ENCODE measurements around the gene EHMT1. TPM values are rescaled to one million over a fixed set of nuclear protein-coding genes. Genes with fewer than 3 reads are reported as not detected.

EHMT1 gene
- total and polyA plus RNA-seq, 2 donors from 2014 or later: 15.8 to 92.9 TPM

DNA sequence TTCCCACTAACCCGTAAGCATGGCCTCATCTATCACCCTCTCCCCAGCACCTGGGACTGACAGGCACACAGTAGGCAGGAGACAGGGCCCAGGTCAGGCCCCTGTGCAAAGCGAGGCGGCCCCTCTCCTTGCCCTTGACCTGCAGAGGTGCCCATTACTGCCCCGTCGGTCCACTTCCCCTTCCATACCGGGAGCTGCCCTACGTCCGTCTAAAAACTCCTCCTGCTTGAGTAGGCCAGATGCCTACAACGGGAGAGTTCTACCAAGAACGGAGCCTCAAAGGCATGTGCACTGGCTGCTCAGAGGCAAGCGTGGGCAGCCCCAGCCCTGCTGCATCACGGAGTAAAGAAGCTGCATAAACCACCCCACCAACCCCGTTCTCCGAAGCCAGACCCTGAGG is 35.5 kb upstream of the EHMT1 start:
- Histone ChIP-seq H3K27ac (ENCODE audit: low read depth in 2 of 2, low read length in 2 of 2) (no peak overlapping the region), H3K4me3 (ENCODE audit: low read length in 3 of 3) (no peak overlapping the region), H3K9me3 (ENCODE audit: control insufficient read depth in 2 of 3, insufficient read depth in 1 of 3, low read length in 3 of 3) (no peaks in the 10 kb centered on the region), H3K36me3 (ENCODE audit: control insufficient read depth in 2 of 3, insufficient read depth in 3 of 3, low read length in 3 of 3) (peaks cover 0 to 26% (median 3%) of the 10 kb centered on the region in 3 donors), H3K9ac (ENCODE audit: low read length in 3 of 3) (no peak overlapping the region), H3K27me3 (ENCODE audit: control insufficient read depth, insufficient read depth, low read length) (no peaks in the 10 kb centered on the region), H3K4me1 (ENCODE audit: control insufficient read depth in 2 of 3, insufficient read depth in 2 of 3, low read depth in 1 of 3, low read length in 3 of 3) (peaks cover 0 to 9% (median 0%) of the 10 kb centered on the region in 3 donors)
- DNase-seq (peak in 1 of 5 donors; percentile 55), FAIRE-seq (no peak)
- intact Hi-C loops (cut with DNase I): no loop called here
- TF ChIP-seq, protein P1, sequence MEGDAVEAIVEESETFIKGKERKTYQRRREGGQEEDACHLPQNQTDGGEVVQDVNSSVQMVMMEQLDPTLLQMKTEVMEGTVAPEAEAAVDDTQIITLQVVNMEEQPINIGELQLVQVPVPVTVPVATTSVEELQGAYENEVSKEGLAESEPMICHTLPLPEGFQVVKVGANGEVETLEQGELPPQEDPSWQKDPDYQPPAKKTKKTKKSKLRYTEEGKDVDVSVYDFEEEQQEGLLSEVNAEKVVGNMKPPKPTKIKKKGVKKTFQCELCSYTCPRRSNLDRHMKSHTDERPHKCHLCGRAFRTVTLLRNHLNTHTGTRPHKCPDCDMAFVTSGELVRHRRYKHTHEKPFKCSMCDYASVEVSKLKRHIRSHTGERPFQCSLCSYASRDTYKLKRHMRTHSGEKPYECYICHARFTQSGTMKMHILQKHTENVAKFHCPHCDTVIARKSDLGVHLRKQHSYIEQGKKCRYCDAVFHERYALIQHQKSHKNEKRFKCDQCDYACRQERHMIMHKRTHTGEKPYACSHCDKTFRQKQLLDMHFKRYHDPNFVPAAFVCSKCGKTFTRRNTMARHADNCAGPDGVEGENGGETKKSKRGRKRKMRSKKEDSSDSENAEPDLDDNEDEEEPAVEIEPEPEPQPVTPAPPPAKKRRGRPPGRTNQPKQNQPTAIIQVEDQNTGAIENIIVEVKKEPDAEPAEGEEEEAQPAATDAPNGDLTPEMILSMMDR (IDR thresholded peaks at IDR 0.05; ENCODE audit: borderline replicate concordance, extremely low read depth, insufficient read depth): no peak

DNA sequence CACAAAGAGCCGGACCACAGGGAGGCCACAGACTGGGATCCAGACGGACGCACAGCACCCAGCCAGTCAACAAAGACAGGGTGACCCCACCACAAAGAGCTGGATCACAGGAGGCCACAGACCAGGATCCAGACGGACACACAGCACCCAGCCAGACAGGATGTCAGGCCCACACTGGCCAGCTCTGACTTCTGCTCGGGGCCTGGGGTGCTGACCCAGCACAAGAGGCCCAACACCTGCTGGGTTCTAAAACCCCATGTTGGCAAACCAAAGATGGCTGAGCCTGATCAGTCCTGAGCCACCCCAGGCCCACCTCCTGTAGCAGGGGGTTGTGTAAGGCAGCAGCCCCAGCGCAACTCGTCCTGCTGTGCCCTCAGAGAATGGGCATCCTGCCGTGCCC is 34.8 kb upstream of the EHMT1 start:
- DNase-seq (peak in 1 of 5 donors; percentile 51), FAIRE-seq (no peak)
- H3K27ac ChIP-seq (ENCODE audit: low read depth in 2 of 2, low read length in 2 of 2): no peak overlapping the region
- no peak overlapping the region for H3K4me3 ChIP-seq (ENCODE audit: low read length in 3 of 3)
- intact Hi-C loops (cut with DNase I): no loop called here
- TF ChIP-seq, protein P1 (IDR thresholded peaks at IDR 0.05; ENCODE audit: borderline replicate concordance, extremely low read depth, insufficient read depth): no peak
- H3K27me3 ChIP-seq (ENCODE audit: control insufficient read depth, insufficient read depth, low read length): no peaks in the 10 kb centered on the region
- no peak overlapping the region for H3K9ac ChIP-seq (ENCODE audit: low read length in 3 of 3)
- no peaks in the 10 kb centered on the region for H3K9me3 ChIP-seq (ENCODE audit: control insufficient read depth in 2 of 3, insufficient read depth in 1 of 3, low read length in 3 of 3)
- peaks cover 0 to 10% (median 0%) of the 10 kb centered on the region in 3 donors for H3K4me1 ChIP-seq (ENCODE audit: control insufficient read depth in 2 of 3, insufficient read depth in 2 of 3, low read depth in 1 of 3, low read length in 3 of 3)
- peaks cover 0 to 26% (median 3%) of the 10 kb centered on the region in 3 donors for H3K36me3 ChIP-seq (ENCODE audit: control insufficient read depth in 2 of 3, insufficient read depth in 3 of 3, low read length in 3 of 3)

DNA sequence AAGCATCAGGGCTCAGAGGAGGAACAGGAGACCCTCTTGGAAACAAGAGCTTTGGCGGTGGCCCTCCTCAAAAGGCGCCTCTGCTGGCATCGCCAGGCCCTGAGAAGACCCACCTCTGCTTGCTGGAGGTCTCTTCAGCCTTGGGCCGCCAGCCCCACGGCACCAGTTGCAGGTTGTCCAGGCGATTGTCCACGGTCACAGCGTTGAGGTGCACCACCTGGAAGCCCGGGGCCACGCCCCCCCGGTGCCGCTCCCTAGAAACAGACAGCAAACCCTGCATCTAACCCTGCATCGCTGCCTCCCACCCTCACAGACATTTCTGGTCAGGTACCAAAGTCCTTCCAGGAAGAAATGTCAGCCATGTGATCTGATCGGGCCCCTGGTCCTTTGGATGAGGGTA is 32.0 kb upstream of the EHMT1 start:
- Histone ChIP-seq H3K27me3 (ENCODE audit: control insufficient read depth, insufficient read depth, low read length) (no peaks in the 10 kb centered on the region), H3K36me3 (ENCODE audit: control insufficient read depth in 2 of 3, insufficient read depth in 3 of 3, low read length in 3 of 3) (peaks cover 0 to 26% (median 3%) of the 10 kb centered on the region in 3 donors), H3K9me3 (ENCODE audit: control insufficient read depth in 2 of 3, insufficient read depth in 1 of 3, low read length in 3 of 3) (no peaks in the 10 kb centered on the region), H3K27ac (ENCODE audit: low read depth in 2 of 2, low read length in 2 of 2) (no peak overlapping the region), H3K4me3 (ENCODE audit: low read length in 3 of 3) (no peak overlapping the region), H3K9ac (ENCODE audit: low read length in 3 of 3) (no peak overlapping the region), H3K4me1 (ENCODE audit: control insufficient read depth in 2 of 3, insufficient read depth in 2 of 3, low read depth in 1 of 3, low read length in 3 of 3) (peaks cover 0 to 10% (median 4%) of the 10 kb centered on the region in 3 donors)
- TF ChIP-seq, protein P1 (IDR thresholded peaks at IDR 0.05; ENCODE audit: borderline replicate concordance, extremely low read depth, insufficient read depth): no peak
- no peak for DNase-seq
- no peak for FAIRE-seq
- intact Hi-C loops (cut with DNase I): no loop called here

DNA sequence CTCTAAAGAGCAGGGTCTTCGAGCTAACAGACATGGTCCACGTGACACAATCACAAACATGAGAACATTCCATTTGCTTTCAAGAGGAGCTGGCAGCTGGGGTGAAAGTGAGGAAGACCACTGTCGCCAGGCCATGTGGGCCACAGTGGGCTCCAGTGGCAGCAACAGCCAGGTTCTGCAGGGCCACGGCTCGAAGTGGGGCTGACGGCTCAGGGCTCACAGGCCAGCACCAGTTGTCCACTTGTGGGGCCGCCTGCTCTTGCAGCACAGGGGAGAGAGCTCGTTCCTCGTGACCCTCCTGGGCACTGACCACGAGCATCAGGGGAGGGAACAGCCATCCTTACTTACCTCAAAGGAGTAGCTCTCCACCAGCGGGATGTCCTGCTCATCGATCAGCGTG is 30.5 kb upstream of the EHMT1 start:
- Histone ChIP-seq H3K27ac (ENCODE audit: low read depth in 2 of 2, low read length in 2 of 2) (no peak overlapping the region), H3K9me3 (ENCODE audit: control insufficient read depth in 2 of 3, insufficient read depth in 1 of 3, low read length in 3 of 3) (no peaks in the 10 kb centered on the region), H3K4me1 (ENCODE audit: control insufficient read depth in 2 of 3, insufficient read depth in 2 of 3, low read depth in 1 of 3, low read length in 3 of 3) (peaks cover 0 to 10% (median 4%) of the 10 kb centered on the region in 3 donors), H3K4me3 (ENCODE audit: low read length in 3 of 3) (no peak overlapping the region), H3K27me3 (ENCODE audit: control insufficient read depth, insufficient read depth, low read length) (no peaks in the 10 kb centered on the region), H3K9ac (ENCODE audit: low read length in 3 of 3) (no peak overlapping the region), H3K36me3 (ENCODE audit: control insufficient read depth in 2 of 3, insufficient read depth in 3 of 3, low read length in 3 of 3) (peaks cover 0 to 18% (median 0%) of the 10 kb centered on the region in 3 donors)
- intact Hi-C loops (cut with DNase I): no loop called here
- TF ChIP-seq, protein P1 (IDR thresholded peaks at IDR 0.05; ENCODE audit: borderline replicate concordance, extremely low read depth, insufficient read depth): no peak
- DNase-seq (no peak), FAIRE-seq (no peak)

Measured in kidney (tissue), 14 donors.